AG04449 (cell line): ENCODE data around the gene ARHGEF37.

Source experiments
- CTCF ChIA-PET: fragments of 350-600 bp; formaldehyde crosslinking; extraction: SDS; loops from one replicate; lab custom pipeline; 2021; ENCODE audit warnings: antibody characterized with exemption; lab: Yijun Ruan, JAX
- POLR2A ChIA-PET: fragments of 400-600, 350-600 bp; formaldehyde crosslinking; extraction: SDS; loops from one replicate; lab custom pipeline; 2020; ENCODE audit warnings: antibody characterized with exemption, inconsistent platforms; lab: Yijun Ruan, JAX
- DNase-seq: peaks from one replicate; pipeline ENCODE4 v3.0.0-alpha.2; 2010; ENCODE audit warnings: low read depth, low spot score
- H3K4me3 ChIP-seq: 2 replicates; pipeline ENCODE4 v1.5.1; 2011; ENCODE audit warnings: low read depth, mild to moderate bottlenecking, control low read depth, low read length
- CTCF ChIP-seq: IDR thresholded peaks from one replicate; pipeline ENCODE4 v1.5.1; 2011; ENCODE audit warnings: mild to moderate bottlenecking, moderate library complexity, low read length, control low read depth, inconsistent platforms; ENCODE audit not compliant: insufficient read depth; ENCODE audit errors: missing control alignments

ARHGEF37 gene

GRCh38 chr5:149651686-149652085, 70.4 kb downstream of the ARHGEF37 start:
- no peak for TF ChIP-seq CTCF
- no peak for DNase-seq
- POLR2A ChIA-PET: no interaction called here

GRCh38 chr5:149652697-149653096, 71.4 kb downstream of the ARHGEF37 start:
- no peak for TF ChIP-seq CTCF
- POLR2A ChIA-PET: no interaction called here
- no peak for DNase-seq
- CTCF ChIA-PET: interaction anchor here (0.8 to 1.5 kb wide), 5 partner anchors 8 to 338 kb away, joined by 3 to 8 read pairs (median 3); no protein-coding TSS in a partner anchor
- no peak overlapping the region for H3K4me3 ChIP-seq

More at GRCh38 chr5:149651686-149652085, 70.4 kb downstream of the ARHGEF37 start:
- CTCF ChIA-PET: interaction anchor here (0.9 kb wide), 1 partner anchor 8 kb away, joined by 3 read pairs; no protein-coding TSS in a partner anchor
- no peak overlapping the region for H3K4me3 ChIP-seq

- TF ChIP-seq CTCF: no peak
Observed at GRCh38 chr5:149654231-149654630, 72.9 kb downstream of the ARHGEF37 start.

GRCh38 chr5:149654883-149655505, 73.7 kb downstream of the ARHGEF37 start:
- CTCF ChIA-PET: interaction anchor here (0.8 to 1.2 kb wide), 3 partner anchors 12 to 19 kb away, joined by 3 to 4 read pairs (median 4); no protein-coding TSS in a partner anchor
- TF ChIP-seq CTCF: no peak
- DNase-seq: no peak
- H3K4me3 ChIP-seq: no peak overlapping the region
- POLR2A ChIA-PET: interaction anchor here (0.6 kb wide), 1 partner anchor 10 kb away, joined by 3 read pairs; no protein-coding TSS in a partner anchor

More at GRCh38 chr5:149654231-149654630, 72.9 kb downstream of the ARHGEF37 start:
- ChIA-PET CTCF (interaction anchor here (0.8 to 1.2 kb wide), 3 partner anchors 13 to 18 kb away, joined by 3 to 4 read pairs (median 4); no protein-coding TSS in a partner anchor), POLR2A (interaction anchor here (0.6 kb wide), 1 partner anchor 10 kb away, joined by 3 read pairs; no protein-coding TSS in a partner anchor)
- no peak overlapping the region for H3K4me3 ChIP-seq
- DNase-seq: no peak

GRCh38 chr5:149656576-149657182, 75.4 kb downstream of the ARHGEF37 start:
- POLR2A ChIA-PET: no interaction called here
- DNase-seq: no peak
- no peak overlapping the region for H3K4me3 ChIP-seq
- CTCF ChIA-PET: interaction anchor here (0.8 to 1.5 kb wide), 5 partner anchors 9 to 169 kb away, joined by 3 to 5 read pairs (median 3); no protein-coding TSS in a partner anchor
- TF ChIP-seq CTCF: peak; percentile 17

GRCh38 chr5:149657324-149657723, 76.0 kb downstream of the ARHGEF37 start:
- ChIA-PET CTCF (interaction anchor here (0.9 to 1.3 kb wide), 3 partner anchors 9 to 168 kb away, joined by 3 read pairs; no protein-coding TSS in a partner anchor), POLR2A (no interaction called here)
- no peak for TF ChIP-seq CTCF
- no peak overlapping the region for H3K4me3 ChIP-seq
- DNase-seq: no peak
